HG02678 (cell line): Measurements from ENCODE around the gene BTRC.
"Not testable (repeated sequence)": the region's sequence is repeated elsewhere in the genome, so short reads cannot be mapped to it uniquely, and the experiment has no call there.

ENCODE experiments used
- ATAC-seq: cut with Tn5 transposase; IDR thresholded peaks from one replicate; pipeline ENCODE4 v1.9.1; 2021; ENCODE audit warnings: mild to moderate bottlenecking, moderate library complexity; ENCODE audit not compliant: unreplicated experiment

The BTRC gene

DNA sequence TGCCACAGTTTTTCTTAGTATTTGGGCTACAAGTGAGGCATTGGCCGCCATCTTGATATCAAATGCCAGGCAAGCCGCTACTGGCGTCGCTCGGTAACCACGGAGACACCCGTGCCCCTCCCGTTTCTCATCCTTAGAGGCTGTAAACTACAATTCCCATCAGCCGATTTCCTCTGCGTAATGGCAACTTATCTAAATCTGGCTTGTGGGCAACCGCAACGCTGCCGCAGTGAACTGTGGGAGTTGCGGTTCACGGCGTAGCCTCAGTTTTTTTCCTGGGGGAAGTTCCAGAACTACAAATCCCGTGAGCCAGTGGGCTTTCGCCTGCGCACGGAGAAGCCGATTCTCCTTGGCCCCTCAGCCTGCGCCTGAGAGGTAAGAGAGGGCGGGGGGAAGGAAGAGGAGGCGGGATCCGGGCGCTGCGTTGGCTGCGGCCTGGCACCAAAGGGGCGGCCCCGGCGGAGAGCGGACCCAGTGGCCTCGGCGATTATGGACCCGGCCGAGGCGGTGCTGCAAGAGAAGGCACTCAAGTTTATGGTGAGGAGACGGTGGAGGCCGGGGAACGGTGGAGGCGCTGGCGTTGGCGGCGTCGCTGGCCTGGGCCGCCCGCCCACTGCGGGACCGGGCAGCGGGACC is at the start of gene BTRC:
BTRC (plus strand) TSS at position 474 of the 636 bp plus-strand sequence; CDS start at position 490, 16 bp downstream.
- peak; percentile 95 for ATAC-seq

DNA sequence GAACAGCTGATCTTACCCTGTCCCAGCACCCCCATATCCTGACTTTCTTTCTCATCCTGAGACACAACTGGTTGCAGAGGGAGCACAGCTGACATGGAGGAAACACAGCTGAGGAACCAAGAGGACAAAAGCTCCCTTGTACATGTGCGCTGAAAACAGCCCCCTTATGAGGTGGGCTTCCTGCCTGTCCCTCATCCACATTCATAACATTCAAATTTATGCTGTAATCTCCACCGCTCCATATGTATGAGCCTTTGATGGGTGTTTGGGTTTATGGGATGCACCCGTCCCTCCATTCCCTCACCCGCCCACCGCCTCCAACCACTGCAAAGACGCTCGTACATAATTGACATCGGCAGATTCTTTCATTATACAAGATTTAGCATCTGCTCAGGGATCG is 49.6 kb upstream of the BTRC start:
- ATAC-seq: no peak

DNA sequence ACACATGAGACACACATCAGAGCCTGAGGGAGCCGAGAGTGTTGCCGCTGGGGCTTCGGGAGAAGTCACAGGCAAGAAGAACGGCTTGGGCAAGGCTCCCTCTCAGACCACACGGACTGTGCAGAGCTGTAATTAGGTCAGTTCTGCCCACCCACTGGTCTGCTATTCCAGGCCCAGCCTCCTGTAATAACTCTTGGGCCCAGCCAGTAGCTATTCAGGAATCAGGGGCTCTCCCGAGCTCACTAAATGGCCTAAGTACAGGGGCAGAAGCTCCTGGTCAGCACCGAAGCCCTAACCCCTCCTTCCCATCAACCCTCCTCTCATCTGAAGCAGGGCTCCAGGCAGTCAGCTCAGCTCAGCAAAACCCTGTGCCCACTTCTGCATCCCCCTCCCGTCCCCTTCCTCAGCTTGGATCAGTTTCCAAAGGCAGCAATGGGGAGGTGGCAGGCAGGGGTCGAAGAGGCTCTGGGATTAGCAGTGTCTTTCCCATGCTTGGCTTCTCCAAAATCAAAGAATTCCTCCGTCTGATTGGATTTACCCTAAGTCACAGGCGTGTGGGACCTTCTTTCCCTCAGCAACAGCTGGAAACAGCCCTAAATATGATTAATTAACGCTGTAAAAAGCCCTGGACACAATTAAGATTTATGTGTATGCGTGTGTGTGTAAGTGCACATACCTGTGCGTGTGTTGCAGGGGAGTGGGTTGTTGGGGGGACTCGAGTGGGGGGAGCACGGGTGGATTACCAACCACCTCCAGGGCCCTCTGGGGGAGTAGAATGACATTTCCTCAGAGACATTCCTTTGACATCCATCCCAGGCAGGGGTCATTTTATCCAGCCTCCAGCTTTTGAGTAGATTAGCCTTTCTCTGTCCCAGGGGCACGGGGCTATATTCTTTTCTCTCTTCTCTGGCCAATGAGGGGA is 48.4 kb upstream of the BTRC start:
- ATAC-seq: no peak

DNA sequence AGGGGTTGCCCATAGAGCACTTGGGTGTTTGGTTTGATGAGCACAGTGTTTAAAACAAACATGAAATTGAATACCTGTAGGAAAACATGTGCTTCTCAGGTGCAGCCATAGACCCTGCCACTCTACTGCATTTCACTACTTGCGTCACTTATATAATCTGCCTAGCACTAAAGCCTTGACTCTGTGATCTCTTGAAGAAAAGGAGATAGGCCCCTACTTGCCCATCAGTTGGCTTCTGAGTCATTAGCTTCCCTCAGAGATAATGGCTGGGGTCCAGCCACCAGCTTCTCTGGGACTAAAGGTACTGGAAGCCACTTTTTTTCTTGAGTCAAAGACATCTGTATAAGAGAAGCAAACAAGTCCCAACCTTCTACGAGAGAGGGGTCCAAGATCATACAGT is 45.9 kb upstream of the BTRC start:
- no peak for ATAC-seq

DNA sequence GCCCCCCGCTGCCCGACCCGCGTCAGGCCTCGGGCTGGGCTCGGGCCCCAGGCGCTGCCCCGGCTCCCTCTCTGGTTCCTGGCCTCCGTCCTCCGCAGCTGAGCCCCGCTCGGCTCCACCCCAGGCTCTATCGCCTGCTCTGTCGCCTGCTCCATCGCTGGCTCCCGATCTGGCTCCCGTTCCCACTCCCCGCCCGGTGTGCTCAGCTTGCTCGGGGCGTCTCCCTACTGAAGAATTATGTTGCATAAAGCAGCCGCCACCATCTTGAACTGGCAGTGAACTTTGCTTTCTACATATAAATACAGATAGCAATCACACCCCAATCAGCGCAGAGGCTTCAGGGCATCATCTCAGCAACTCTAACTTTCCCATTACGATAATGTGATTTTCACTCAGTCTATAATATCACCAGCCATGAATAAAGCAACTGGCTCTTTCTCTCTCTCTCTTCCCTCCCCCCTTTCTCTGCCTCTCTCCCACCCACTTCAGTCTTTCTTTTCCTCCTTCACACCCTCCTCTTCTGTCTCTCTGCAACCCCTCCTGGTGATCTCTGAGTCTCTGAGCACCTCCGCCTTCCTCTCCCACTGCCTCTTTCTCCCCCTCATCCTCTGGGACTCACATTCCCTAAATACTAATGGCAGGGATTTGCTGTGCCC is 43.3 kb upstream of the BTRC start:
- no peak for ATAC-seq

DNA sequence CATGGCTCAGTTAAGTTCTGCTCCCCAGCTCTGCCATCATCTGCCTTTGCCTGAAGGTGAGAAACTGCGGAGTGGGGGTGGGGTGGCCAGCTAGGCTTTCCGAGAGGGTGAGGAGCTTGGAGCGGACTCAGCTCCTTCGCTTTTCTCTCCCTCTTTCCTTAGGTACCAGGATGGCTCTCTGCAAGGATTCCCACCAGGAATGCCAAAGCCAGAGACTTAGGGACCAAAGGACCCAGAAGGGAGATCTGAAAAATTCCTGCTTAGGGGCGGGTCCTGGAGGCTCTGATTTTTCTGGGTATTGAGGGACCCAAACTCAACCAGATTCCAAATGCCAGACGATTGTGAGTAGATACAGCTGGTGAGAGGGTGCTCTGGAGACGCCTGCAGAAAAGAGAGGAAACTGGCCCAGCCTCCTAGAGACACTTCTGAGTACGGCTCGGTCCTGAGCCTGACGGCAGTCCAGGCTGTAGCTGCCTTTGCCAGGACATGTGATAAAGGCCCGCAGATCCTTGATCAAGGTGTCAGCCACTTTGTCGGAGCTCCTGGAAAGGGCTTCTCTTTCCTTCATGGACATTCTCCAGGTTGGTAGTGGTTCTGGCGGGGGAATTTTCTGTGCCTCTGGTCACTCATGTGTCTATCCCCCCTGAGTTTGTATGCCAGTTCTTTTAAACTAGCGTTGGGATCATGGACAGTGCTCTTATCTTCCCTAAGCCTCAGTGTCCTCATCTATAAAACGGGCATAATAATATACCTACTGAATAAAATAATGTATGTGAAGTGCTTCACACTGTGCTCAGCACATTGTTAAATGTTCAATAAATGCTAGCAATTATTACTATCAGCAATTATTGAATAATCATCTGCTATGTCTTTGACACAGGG is 42.5 kb upstream of the BTRC start:
- no peak for ATAC-seq

DNA sequence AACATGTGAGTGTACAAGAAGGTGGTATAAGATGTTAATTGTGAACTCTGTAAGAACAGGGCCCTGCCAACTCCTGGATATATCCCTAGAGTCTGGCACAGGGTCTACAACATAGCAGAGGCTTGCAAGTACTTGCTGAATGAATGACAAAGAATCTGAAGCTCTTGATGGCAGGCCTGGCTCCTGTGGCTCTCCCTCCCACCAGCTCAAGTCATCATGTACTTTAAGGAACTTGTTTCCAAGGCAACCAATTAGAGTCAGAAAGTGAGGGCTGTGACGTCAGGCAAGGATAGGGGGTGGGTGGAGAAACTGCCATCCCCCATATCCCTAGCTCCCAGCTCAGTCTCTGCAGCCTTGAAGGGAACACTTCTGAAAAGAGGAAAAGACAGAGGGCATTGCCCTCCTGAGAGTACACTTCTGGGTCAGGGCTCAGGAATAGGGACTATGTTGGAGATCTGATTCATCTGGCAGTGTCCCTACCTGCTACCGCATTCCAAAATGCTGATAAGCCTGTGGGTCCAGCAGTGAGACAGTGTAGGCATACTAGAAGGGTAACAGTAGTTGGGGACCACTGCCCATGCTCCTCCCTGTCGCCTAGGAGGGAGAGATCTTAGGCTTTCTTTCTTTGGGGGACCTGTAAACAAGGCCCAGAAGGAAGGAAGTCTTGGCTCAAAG is 34.6 kb upstream of the BTRC start:
- no peak for ATAC-seq

DNA sequence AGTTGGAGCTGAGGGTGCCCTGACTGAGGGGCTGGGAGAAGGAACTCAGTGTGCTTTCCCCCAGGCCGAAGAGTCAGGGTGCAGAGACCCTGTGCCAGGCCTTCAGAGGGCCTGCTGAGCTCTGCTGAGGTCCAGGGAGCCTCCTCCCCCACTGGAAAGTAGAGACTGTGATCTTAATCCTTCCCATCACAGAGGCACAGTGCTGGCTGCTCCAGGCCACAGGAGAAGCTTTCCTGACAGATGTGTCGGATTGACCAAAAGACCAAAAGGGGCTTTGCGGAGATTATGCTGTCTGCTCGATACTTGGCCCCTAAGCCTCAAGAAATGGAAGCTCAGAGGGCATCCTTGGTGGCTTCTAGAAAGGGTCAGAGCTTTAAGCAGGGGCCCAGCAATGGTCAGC is 32.9 kb upstream of the BTRC start:
- no peak for ATAC-seq

DNA sequence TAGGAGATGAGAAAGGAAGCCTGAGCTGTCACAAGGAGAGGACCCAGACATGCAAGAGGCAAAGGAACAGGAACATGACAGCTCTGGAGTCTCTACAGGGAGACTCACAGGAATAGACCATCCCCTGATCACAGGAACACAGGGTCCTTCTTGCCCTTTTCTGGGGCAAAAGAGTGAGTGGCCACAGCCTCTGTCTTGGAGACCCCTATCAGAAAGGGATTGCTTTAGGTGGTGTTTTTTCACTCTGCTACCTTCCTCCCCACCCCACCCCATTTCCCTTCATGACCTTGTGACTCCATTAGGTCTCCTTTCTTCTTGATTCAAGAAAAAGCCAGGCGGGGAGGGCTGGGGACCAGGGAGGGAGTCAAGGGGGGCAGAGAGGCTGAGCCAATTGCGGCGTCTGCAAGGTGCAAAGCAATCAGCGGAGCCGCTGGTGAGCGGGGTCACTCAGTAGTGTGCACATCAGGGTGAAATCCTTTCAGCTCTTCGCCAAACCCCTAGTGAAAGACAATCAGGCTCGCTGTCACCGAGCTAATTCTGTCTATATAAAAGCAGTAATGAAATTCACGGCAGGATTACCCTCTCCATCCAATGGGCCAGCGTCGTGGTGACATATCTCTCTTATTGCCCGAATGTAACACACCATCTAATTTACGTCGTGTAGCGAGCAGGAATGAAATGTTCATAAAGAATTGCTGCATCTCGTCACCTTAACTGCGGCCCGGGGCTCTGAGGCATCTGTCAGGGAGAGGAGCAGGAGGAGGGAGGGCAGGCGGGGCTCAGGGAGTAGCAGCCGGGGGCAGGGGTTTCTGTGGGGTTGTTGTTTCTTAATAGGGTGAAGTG is 31.5 kb upstream of the BTRC start:
- ATAC-seq: no peak

DNA sequence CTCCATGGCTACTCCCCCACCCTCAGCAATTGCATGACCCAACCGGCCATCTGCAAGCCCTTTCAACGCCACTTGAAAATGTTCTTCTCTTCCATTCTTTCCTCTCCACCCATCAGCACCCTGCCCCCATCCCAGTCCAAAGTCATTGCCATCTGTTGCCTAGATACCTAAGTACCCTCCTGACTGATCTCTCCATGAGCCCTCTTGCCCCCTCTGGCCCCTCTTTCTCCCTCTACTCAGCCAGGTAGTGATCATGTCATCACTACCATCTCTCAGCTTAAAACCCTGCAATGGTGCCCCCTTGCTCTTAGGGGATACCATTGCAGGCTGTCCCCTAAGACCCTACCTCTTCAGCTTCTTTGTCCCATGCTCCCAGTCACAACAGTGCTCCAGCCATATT is 30.5 kb upstream of the BTRC start:
- ATAC-seq: no peak

DNA sequence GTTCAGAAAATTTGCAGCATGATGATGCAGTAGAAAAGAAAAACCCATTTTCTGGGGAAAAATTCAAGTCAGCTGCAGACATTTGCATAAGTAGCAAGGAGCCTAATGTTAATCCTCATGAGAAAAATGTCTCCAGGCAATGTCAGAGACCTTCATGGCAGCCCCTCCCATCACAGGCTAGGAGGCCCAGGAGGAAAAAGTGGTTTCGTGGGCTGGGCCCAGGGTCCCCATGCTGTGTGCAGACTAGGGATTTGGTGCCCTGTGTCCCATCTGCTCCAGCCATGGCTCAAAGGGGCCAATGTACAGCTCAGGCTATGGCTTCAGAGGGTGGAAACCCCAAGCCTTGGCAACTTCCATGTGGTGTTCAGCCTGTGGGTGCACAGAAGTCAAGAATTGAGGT is 26.5 kb upstream of the BTRC start:
- ATAC-seq: not testable (repeated sequence)

DNA sequence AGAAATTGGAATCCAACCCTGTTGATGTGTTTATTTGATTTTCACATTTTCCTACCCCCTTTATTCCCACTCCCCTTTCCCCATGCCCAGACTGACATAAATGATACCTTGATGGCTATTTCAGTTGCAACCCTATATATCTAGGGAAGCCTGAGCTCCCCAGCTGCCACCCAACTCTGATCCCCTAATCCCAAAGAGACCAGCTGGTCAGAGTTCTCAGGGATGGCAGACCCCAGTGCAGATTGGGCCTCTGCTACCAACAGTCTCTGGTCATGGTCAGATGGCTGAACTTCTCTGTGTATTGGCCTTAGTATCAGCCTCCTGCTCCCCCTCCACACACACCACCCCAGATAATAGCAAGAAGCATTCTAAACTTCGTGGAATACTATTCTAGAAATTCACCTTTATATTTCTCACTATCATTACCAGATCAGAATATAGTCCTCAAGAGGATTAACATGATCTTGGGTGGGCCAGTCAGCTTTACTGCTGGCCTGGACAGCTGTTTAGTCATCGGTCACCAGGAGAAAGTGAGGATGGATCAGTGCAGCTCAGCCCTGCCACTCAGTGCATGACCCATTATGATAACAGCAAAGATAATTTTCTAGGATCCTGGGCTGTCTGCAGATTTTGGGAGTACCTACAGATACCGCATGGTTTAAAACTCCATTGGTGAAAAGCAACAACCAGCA is 24.5 kb upstream of the BTRC start:
- ATAC-seq: no peak

DNA sequence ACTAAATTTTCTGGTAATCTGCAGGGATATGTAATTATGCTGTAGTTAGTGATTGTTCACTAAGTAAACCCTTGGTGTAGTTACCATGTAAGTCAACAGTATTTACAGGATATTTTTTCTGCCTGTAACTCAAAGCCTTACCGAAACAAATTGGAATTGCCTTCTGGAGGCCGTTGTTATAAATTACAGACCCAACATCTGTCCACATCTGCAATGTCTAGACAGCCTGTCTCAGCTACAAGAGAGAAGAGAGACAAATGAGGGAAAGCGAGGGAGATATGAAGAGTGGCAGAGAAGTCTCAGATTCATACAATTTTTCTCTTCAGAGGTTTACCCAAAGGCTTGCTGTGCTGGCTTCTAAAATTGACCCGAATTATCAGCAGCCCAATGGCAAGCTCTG is 23.7 kb upstream of the BTRC start:
- ATAC-seq: no peak

DNA sequence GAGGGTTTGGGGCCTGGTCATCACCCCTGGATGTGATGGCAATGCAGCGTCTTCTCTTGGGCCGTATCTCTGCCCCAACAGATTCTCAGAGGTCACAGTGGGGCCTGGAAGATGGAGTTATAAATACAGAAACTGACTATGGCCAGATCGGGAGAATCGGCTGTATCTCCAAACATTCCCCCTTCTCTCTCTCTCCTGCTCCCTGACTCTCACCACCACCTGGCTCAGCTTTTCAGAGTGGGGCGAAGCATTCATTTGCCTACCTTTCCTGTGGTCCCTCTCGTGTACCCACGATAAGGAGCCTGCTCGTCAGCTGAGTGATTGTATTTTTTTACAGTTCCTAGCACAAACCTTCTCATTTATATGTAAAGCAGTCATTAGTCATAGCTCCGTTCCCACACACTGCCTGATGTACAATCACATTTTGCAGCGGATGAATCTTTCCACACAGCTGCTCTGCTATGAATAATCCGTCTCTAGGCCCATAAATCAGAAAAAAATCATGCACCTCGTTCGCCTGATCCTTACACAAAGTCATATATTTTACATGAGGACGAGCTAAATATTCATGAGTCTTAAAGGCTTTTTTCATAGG is 23.2 kb upstream of the BTRC start:
- no peak for ATAC-seq

DNA sequence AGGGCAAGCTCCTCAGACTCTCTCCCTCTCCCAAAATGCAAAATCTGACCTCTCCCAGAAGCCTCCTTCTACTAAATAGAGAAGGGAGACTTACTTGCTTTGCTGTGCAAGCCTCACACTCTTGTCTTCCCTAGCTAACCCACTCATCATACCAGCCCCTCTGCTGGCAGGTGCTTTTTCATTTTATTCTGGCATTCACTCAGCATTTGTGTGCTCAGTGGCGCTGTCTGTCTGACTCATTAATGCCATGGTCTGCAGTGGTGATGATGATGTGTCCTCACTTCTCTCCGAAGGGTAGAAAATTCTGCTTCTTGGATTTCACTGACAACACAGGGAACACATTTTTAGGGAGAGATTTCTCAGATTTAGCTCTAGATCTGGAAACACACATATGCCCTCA is 22.0 kb upstream of the BTRC start:
- ATAC-seq: no peak

DNA sequence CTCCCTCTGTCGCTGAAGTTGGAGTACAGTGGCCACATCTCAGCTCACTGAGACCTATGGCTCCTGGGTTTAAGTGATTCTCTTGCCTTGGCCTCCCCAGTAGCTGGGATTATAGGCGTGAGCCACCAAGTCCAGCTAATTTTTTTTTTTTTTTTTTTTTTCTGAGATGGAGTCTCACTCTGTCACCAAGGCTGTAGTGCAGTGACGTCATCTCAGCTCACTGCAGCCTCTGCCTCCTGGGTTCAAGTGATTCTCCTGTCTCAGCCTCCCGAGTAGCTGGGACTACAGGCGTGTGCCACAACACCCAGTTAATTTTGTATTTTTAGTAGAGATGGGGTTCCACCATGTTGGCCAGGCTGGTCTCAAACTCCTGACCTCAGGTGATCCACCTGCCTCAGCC is 19.7 kb upstream of the BTRC start:
- not testable (repeated sequence) for ATAC-seq

DNA sequence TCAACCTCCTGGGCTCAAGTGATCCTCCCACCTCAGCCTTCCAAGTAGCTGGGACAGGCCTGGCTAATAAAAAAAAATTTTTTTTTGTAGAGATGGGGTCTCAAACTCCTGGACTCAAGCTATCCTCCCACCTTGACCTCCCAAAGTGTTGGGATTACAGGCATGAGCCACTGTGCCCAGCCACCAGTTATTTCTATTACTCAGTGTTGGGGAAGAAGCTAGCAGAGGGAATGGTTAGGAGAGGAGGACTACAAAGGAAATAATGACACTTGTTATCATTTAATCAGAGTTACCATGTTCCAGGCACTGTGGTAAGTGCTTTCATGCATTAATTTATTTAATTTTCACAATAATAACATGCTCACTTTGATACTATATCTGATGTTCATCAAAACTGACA is 17.6 kb upstream of the BTRC start:
- ATAC-seq: no peak

DNA sequence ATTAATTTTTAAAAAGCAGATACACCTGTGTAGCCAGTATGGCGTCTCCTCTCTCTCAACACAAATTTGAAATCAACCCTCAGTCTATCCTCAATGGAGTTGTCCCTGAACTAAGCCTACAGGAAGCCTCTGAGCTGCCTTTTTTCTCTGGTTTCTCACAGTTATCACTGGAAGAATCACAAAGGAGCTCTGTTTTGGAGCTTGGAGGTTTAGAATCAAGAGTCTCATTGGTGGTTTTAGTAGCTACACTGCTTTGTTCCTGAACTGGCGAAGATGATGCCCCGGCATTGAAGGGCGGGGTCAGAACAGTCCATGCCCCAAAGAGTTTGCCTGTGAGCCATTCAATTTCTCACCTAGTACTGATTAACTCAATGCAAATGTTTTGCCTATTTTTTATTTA is 16.1 kb upstream of the BTRC start:
- no peak for ATAC-seq
